GM23338 (cell line): ENCODE measurements around the gene RNF6. TPM values are rescaled to one million over a fixed set of nuclear protein-coding genes. Genes with fewer than 3 reads are reported as not detected.

ENCODE experiments used
- ATAC-seq: fragments of 200-7000 bp; cut with Tn5 transposase; 3 replicates; pipeline ENCODE4 v1.9.1; 2020
- DNase-seq: peaks from one replicate; pipeline ENCODE4 v3.0.0-alpha.2; 2015; ENCODE audit warnings: low spot score
- H2AFZ ChIP-seq: fragments of 200-600 bp; sonication (generic); 2 replicates; pipeline ENCODE4 v1.8.0; 2016; ENCODE audit warnings: antibody characterized with exemption, mild to moderate bottlenecking, moderate library complexity
- H3F3A ChIP-seq: fragments of 200-600 bp; sonication (generic); replicated peaks from 2 replicates; pipeline ENCODE4 v1.8.0; 2017; ENCODE audit warnings: antibody characterized with exemption, mixed run types, low read depth
- H3K27ac ChIP-seq: fragments of 200-600 bp; sonication (generic); 2 replicates; pipeline ENCODE4 v1.6.1; 2016; ENCODE audit warnings: low read depth
- H3K27me3 ChIP-seq: fragments of 200-600 bp; sonication (generic); 2 replicates; pipeline ENCODE4 v1.8.0; 2016; ENCODE audit warnings: mild to moderate bottlenecking, mixed run types, moderate library complexity; ENCODE audit not compliant: insufficient read depth
- H3K36me3 ChIP-seq: fragments of 200-600 bp; sonication (generic); 2 replicates; pipeline ENCODE4 v1.8.0; 2016; ENCODE audit warnings: mild to moderate bottlenecking; ENCODE audit not compliant: insufficient read depth
- H3K4me1 ChIP-seq: fragments of 200-600 bp; sonication (generic); 2 replicates; pipeline ENCODE4 v1.8.0; 2016; ENCODE audit warnings: mild to moderate bottlenecking, moderate library complexity; ENCODE audit not compliant: insufficient read depth
- H3K4me2 ChIP-seq: fragments of 200-600 bp; sonication (generic); 2 replicates; pipeline ENCODE4 v1.7.1; 2017; ENCODE audit warnings: mixed run types
- H3K4me3 ChIP-seq: fragments of 200-600 bp; sonication (generic); 2 replicates; pipeline ENCODE4 v1.6.1; 2016; ENCODE audit warnings: mixed run types
- H3K79me2 ChIP-seq: fragments of 200-600 bp; sonication (generic); replicated peaks from 2 replicates; pipeline ENCODE4 v1.8.0; 2017; ENCODE audit warnings: mild to moderate bottlenecking; ENCODE audit not compliant: insufficient read depth
- H3K9me2 ChIP-seq: fragments of 200-600 bp; sonication (generic); 2 replicates; pipeline ENCODE4 v1.8.0; 2017; ENCODE audit not compliant: insufficient read depth
- H4K20me1 ChIP-seq: fragments of 200-600 bp; sonication (generic); replicated peaks from 2 replicates; pipeline ENCODE4 v1.8.0; 2017; ENCODE audit warnings: mild to moderate bottlenecking; ENCODE audit not compliant: insufficient read depth
- H3K27ac Mint-ChIP-seq: 2 replicates; pipeline ENCODE4 v1.8.0; 2020; ENCODE audit warnings: inconsistent platforms, mild to moderate bottlenecking, moderate library complexity, mixed read lengths
- H3K27me3 Mint-ChIP-seq: 3 replicates; pipeline ENCODE4 v1.8.0; 2022; ENCODE audit warnings: low read depth, mild to moderate bottlenecking, moderate library complexity, mixed read lengths, inconsistent platforms; ENCODE audit not compliant: insufficient read depth, poor library complexity
- H3K36me3 Mint-ChIP-seq: 3 replicates; pipeline ENCODE4 v1.8.0; 2021; ENCODE audit warnings: low read depth, mild to moderate bottlenecking, inconsistent platforms, moderate library complexity, mixed read lengths
- H3K4me1 Mint-ChIP-seq: 3 replicates; pipeline ENCODE4 v1.8.0; 2020; ENCODE audit warnings: mild to moderate bottlenecking, inconsistent platforms, mixed read lengths
- H3K4me3 Mint-ChIP-seq: 3 replicates; pipeline ENCODE4 v1.8.0; 2021; ENCODE audit warnings: moderate library complexity, mild to moderate bottlenecking, inconsistent platforms, mixed read lengths
- H3K9me3 Mint-ChIP-seq: 3 replicates; pipeline ENCODE4 v1.8.0; 2020; ENCODE audit warnings: moderate library complexity, mild to moderate bottlenecking, inconsistent platforms, mixed read lengths
- CREB1 ChIP-seq: fragments of 250-450 bp; sonication (Bioruptor Pico); IDR thresholded peaks from 2 replicates; pipeline ENCODE4 v1.5.0; 2020; ENCODE audit warnings: low read depth, mild to moderate bottlenecking, moderate library complexity
- CTCF ChIP-seq, 2 experiments: fragments of 200-600 bp in 1 of 2; sonication (generic) in 1 of 2; conservative IDR thresholded peaks; 2 replicates each; pipeline versions ENCODE4 v1.5.1 to v1.6.1; 2016 to 2017; ENCODE audit warnings: antibody characterized with exemption in 2 of 2, low read depth in 2 of 2, mild to moderate bottlenecking in 2 of 2, moderate library complexity in 1 of 2
- EZH2 ChIP-seq: fragments of 200-600 bp; sonication (generic); IDR thresholded peaks from one replicate; pipeline ENCODE4 v1.8.0; 2017; ENCODE audit warnings: antibody characterized with exemption, mild to moderate bottlenecking, low read depth; ENCODE audit not compliant: unreplicated experiment
- EZH2phosphoT487 ChIP-seq: fragments of 200-600 bp; sonication (generic); IDR thresholded peaks from one replicate; pipeline ENCODE4 v1.8.1; 2018; ENCODE audit warnings: antibody characterized with exemption; ENCODE audit not compliant: unreplicated experiment
- JUNB ChIP-seq: IDR thresholded peaks from one replicate; pipeline ENCODE4 v1.6.1; 2016; ENCODE audit warnings: antibody characterized with exemption; ENCODE audit not compliant: unreplicated experiment
- NANOG ChIP-seq: IDR thresholded peaks from 2 replicates; pipeline ENCODE4 v1.6.1; 2016; ENCODE audit warnings: antibody characterized with exemption, borderline replicate concordance
- POLR2AphosphoS5 ChIP-seq: IDR thresholded peaks from 2 replicates; pipeline ENCODE4 v1.6.1; 2016; ENCODE audit warnings: antibody characterized with exemption, low read depth
- REST ChIP-seq: IDR thresholded peaks from one replicate; pipeline ENCODE4 v1.6.1; 2018; ENCODE audit warnings: antibody characterized with exemption; ENCODE audit not compliant: unreplicated experiment
- STAT1 ChIP-seq: IDR thresholded peaks from one replicate; pipeline ENCODE4 v1.6.1; 2016; ENCODE audit warnings: antibody characterized with exemption; ENCODE audit not compliant: unreplicated experiment
- ZNF114 ChIP-seq: fragments of 250-450 bp; sonication (Bioruptor Pico); IDR thresholded peaks from 2 replicates; pipeline ENCODE4 v1.5.0; 2020; ENCODE audit warnings: mild to moderate bottlenecking, moderate library complexity
- ZNF331 ChIP-seq: fragments of 250-450 bp; sonication (Bioruptor Pico); IDR thresholded peaks from 2 replicates; pipeline ENCODE4 v1.5.0; 2020; ENCODE audit warnings: low read depth, mild to moderate bottlenecking, moderate library complexity
- ZNF462 ChIP-seq: fragments of 250-450 bp; sonication (Bioruptor Pico); IDR thresholded peaks from 2 replicates; pipeline ENCODE4 v1.5.0; 2020; ENCODE audit warnings: mild to moderate bottlenecking, moderate library complexity
- polyA plus RNA-seq: library from polyadenylated mRNA; unstranded; fragments of >200 nt; fragmentation: Nextera tagmentation; extraction: Ambion mirVana; gene quantifications from 2 replicates; pipeline ENCODE4 v1.2.1, GENCODE V29; 2016
- total RNA-seq: library from RNA; depleted of rRNA; stranded (reverse); fragments of >200 nt; shearing (Covaris generic); gene quantifications from 2 replicates; pipeline ENCODE4 v1.2.3, GENCODE V29; 2014
- TF ChIP-seq, protein P1 (sequence below): IDR thresholded peaks from 2 replicates; pipeline ENCODE4 v1.6.1; 2016; ENCODE audit warnings: antibody characterized with exemption

RNF6 gene
- total and polyA plus RNA-seq, 2 experiments from 2014 or later: 11.8 to 18.8 TPM

DNA sequence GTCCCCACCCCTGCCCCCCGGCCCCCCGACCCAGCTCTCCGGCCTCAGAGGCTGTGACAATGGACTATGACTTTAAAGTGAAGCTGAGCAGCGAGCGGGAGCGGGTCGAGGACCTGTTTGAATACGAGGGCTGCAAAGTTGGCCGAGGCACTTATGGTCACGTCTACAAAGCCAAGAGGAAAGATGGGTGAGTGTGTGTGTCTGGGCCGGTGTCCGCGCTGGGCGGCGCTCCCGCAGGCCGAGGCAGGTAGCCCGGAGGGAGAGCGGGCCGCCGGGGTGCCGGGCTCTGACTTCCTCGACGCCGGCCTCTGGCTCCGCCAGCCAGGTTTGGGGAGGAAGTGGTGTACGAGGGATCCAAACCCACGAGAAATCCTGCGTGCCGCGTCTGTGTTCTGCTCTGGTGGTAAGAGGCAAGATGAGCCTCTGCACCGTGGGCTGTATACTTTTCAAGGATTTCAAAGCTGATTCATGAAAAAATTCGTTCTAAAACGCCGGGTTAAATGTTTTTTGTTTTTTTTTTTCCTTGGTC, 32.5 kb upstream of the RNF6 start:
- Histone ChIP-seq H3K4me3 (peak overlapping the region; percentile 96), H3K27me3 (no peaks in the 10 kb centered on the region), H3K9me2 (no peaks in the 10 kb centered on the region), H4K20me1 (peaks cover 40% of the 10 kb centered on the region), H2AFZ (peak overlapping the region; percentile 85), H3F3A (no peaks in the 10 kb centered on the region), H3K36me3 (no peaks in the 10 kb centered on the region), H3K79me2 (peaks cover 51% of the 10 kb centered on the region), H3K4me1 (peaks cover 19% of the 10 kb centered on the region), H3K4me2 (peak overlapping the region; percentile 91), H3K27ac (no peak overlapping the region)
- Mint-ChIP-seq H3K4me1 (peaks cover 19% of the 10 kb centered on the region; the same call in 2 of the 3 replicates), H3K27ac (peak overlapping the region; percentile 86; the same call in 1 of the 2 replicates), H3K9me3 (no peaks in the 10 kb centered on the region), H3K36me3 (no peaks in the 10 kb centered on the region), H3K27me3 (peaks cover 5% of the 10 kb centered on the region), H3K4me3 (peak overlapping the region; percentile 88)
- no peak for TF ChIP-seq STAT1
- no peak for TF ChIP-seq JUNB
- no peak for TF ChIP-seq NANOG
- no peak for TF ChIP-seq REST
- TF ChIP-seq CREB1 (CRISPR knock-in tag): no peak
- no peak for TF ChIP-seq EZH2
- TF ChIP-seq POLR2AphosphoS5: no peak
- TF ChIP-seq, protein P1, sequence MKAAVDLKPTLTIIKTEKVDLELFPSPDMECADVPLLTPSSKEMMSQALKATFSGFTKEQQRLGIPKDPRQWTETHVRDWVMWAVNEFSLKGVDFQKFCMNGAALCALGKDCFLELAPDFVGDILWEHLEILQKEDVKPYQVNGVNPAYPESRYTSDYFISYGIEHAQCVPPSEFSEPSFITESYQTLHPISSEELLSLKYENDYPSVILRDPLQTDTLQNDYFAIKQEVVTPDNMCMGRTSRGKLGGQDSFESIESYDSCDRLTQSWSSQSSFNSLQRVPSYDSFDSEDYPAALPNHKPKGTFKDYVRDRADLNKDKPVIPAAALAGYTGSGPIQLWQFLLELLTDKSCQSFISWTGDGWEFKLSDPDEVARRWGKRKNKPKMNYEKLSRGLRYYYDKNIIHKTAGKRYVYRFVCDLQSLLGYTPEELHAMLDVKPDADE: no peak
- no peak for TF ChIP-seq ZNF114
- no peak for TF ChIP-seq CTCF (conservative IDR thresholded peaks at IDR 0.05; ENCODE audit: low read depth in 2 of 2)
- no peak for TF ChIP-seq ZNF462 (CRISPR knock-in tag)
- TF ChIP-seq EZH2phosphoT487: no peak
- TF ChIP-seq ZNF331: no peak
- ATAC-seq: peak; percentile 76
- DNase-seq: peak; percentile 73
